Calu3 (cell line): ENCODE results near the gene PBRM1. TPM values are rescaled to one million over a fixed set of nuclear protein-coding genes. Genes with fewer than 3 reads are reported as not detected.

Source experiments
- BruUV-seq: library from RNA; stranded (reverse); fragments of 400-500 nt; replicated peaks from 2 replicates; lab custom pipeline; 2021; lab: Mats Ljungman, UMichigan
- CTCF ChIA-PET: fragments of 300-600 bp; sonication (Branson Sonifier 250); formaldehyde crosslinking; loops from one replicate; lab custom pipeline; 2022; ENCODE audit warnings: antibody characterized with exemption; lab: Charles Lee
- DNase-seq: peaks from one replicate; pipeline ENCODE4 v3.0.0; 2022
- H3K27ac Mint-ChIP-seq: one replicate; pipeline ENCODE4 v1.8.0; 2022; ENCODE audit warnings: mixed read lengths; ENCODE audit not compliant: unreplicated experiment
- H3K27me3 Mint-ChIP-seq: one replicate; pipeline ENCODE4 v1.8.0; 2022; ENCODE audit warnings: mixed read lengths; ENCODE audit not compliant: unreplicated experiment
- H3K36me3 Mint-ChIP-seq: one replicate; pipeline ENCODE4 v1.8.0; 2022; ENCODE audit warnings: mild to moderate bottlenecking, moderate library complexity, mixed read lengths; ENCODE audit not compliant: insufficient read depth, unreplicated experiment
- H3K4me1 Mint-ChIP-seq: one replicate; pipeline ENCODE4 v1.8.0; 2022; ENCODE audit warnings: mild to moderate bottlenecking, low read depth, mixed read lengths; ENCODE audit not compliant: unreplicated experiment
- H3K4me3 Mint-ChIP-seq: one replicate; pipeline ENCODE4 v1.8.0; 2022; ENCODE audit warnings: mild to moderate bottlenecking, low read depth, moderate library complexity, mixed read lengths; ENCODE audit not compliant: unreplicated experiment
- H3K9me3 Mint-ChIP-seq: one replicate; pipeline ENCODE4 v1.8.0; 2022; ENCODE audit warnings: low read depth, mixed read lengths; ENCODE audit not compliant: unreplicated experiment
- CTCF ChIP-seq: fragments of 200-600 bp; IDR thresholded peaks from one replicate; pipeline ENCODE4 v1.8.0; 2022; ENCODE audit warnings: antibody characterized with exemption; ENCODE audit not compliant: unreplicated experiment
- intact Hi-C: fragments of 100-400 bp; cut with micrococcal nuclease; formaldehyde crosslinking; loops from one replicate; pipeline ENCODE4 v1.10.0; 2022; ENCODE audit not compliant: unreplicated experiment
- total RNA-seq: library from RNA; stranded (reverse); gene quantifications from 2 replicates; pipeline ENCODE4 v1.2.3, GENCODE V29; 2022

The PBRM1 gene
- total RNA-seq, 1 experiment from 2014 or later = 54.9 TPM

- no peak for TF ChIP-seq CTCF
- H3K4me1 Mint-ChIP-seq = peaks cover 6% of the 10 kb centered on the region
- no peak for DNase-seq
- H3K27me3 Mint-ChIP-seq = no peaks in the 10 kb centered on the region
- intact Hi-C loops = no loop called here
- H3K36me3 Mint-ChIP-seq = peaks cover 15% of the 10 kb centered on the region
- no TSS peak for BruUV-seq
- H3K9me3 Mint-ChIP-seq = no peaks in the 10 kb centered on the region
- no peak overlapping the region for H3K27ac Mint-ChIP-seq
- CTCF ChIA-PET = no interaction called here
- no peak overlapping the region for H3K4me3 Mint-ChIP-seq
Measured at GRCh38 chr3:52724511-52724910, 38.8 kb upstream of the PBRM1 start.

- CTCF ChIA-PET = no interaction called here
- Mint-ChIP-seq H3K4me3 (no peak overlapping the region), H3K27me3 (no peaks in the 10 kb centered on the region), H3K9me3 (no peaks in the 10 kb centered on the region), H3K27ac (no peak overlapping the region), H3K4me1 (peaks cover 4% of the 10 kb centered on the region), H3K36me3 (peaks cover 12% of the 10 kb centered on the region)
- BruUV-seq = no TSS peak
- TF ChIP-seq CTCF = no peak
- intact Hi-C loops = no loop called here
- DNase-seq = no peak
Measured at GRCh38 chr3:52723935-52724334, 38.2 kb upstream of the PBRM1 start.

- no peaks in the 10 kb centered on the region for H3K4me1 Mint-ChIP-seq
- H3K36me3 Mint-ChIP-seq = peaks cover 5% of the 10 kb centered on the region
- intact Hi-C loops = no loop called here
- no peak for TF ChIP-seq CTCF
- CTCF ChIA-PET = no interaction called here
- no peaks in the 10 kb centered on the region for H3K9me3 Mint-ChIP-seq
- no TSS peak for BruUV-seq
- no peak overlapping the region for H3K4me3 Mint-ChIP-seq
- H3K27ac Mint-ChIP-seq = no peak overlapping the region
- DNase-seq = no peak
- no peaks in the 10 kb centered on the region for H3K27me3 Mint-ChIP-seq
Measured at GRCh38 chr3:52722491-52722890, 36.8 kb upstream of the PBRM1 start.

GRCh38 chr3:52721730-52722008 lies 36.0 kb upstream of the PBRM1 start:
- no peak for DNase-seq
- BruUV-seq = no TSS peak
- no peaks in the 10 kb centered on the region for H3K27me3 Mint-ChIP-seq
- intact Hi-C loops = no loop called here
- H3K27ac Mint-ChIP-seq = no peak overlapping the region
- TF ChIP-seq CTCF = no peak
- H3K4me1 Mint-ChIP-seq = no peaks in the 10 kb centered on the region
- CTCF ChIA-PET = no interaction called here
- H3K9me3 Mint-ChIP-seq = no peaks in the 10 kb centered on the region
- peaks cover 5% of the 10 kb centered on the region for H3K36me3 Mint-ChIP-seq
- H3K4me3 Mint-ChIP-seq = no peak overlapping the region
